Right lobe of liver (tissue), 4 donors: Measurements from ENCODE around the gene VAV2.

Source experiments
- CTCF ChIP-seq, 4 donors: fragments of 200-600 bp in 3 of 4; fragments of 450-650 bp in 1 of 4; IDR thresholded peaks; one replicate each; pipeline versions ENCODE4 v1.5.1 to v1.8.0; 2016 to 2022; ENCODE audit warnings: antibody characterized with exemption in 4 of 4, mild to moderate bottlenecking in 2 of 4
- POLR2A ChIP-seq: fragments of 450-650 bp; IDR thresholded peaks from one replicate; pipeline ENCODE4 v1.6.1; 2017; ENCODE audit warnings: antibody characterized with exemption, mild to moderate bottlenecking
- donor health status: DM: no; HTN: no; CAD: no.
- donor health status: DM: no; HTN: no; CAD: no.
- donor health status: DM: no; HTN: yes; CAD: no.

GRCh38 chr9:133894377-133895321 lies 97.5 kb downstream of the VAV2 start:
- TF ChIP-seq CTCF (IDR thresholded peaks at IDR 0.05) (no peak), POLR2A (no peak)
